H1 (cell line): ENCODE measurements around the gene TMEM108. TPM values are rescaled to one million over a fixed set of nuclear protein-coding genes. Genes with fewer than 3 reads are reported as not detected.

ENCODE experiments used
- CTCF ChIA-PET: fragments of 300-600 bp; sonication (Branson Sonifier 250); formaldehyde crosslinking; loops from one replicate; lab custom pipeline; 2021; ENCODE audit not compliant: partially characterized antibody; lab: Charles Lee
- POLR2A ChIA-PET: fragments of 300-600 bp; sonication (Branson Sonifier 250); formaldehyde crosslinking; loops from one replicate; lab custom pipeline; 2021; ENCODE audit warnings: inconsistent platforms; ENCODE audit not compliant: partially characterized antibody; lab: Charles Lee
- DNase-seq, 2 experiments: peaks; one replicate each; pipeline versions ENCODE4 v3.0.0 to v3.0.0-alpha.2; 2010 to 2022; ENCODE audit warnings: low spot score in 2 of 2, low read depth in 1 of 2, mixed read lengths in 1 of 2
- FAIRE-seq: peaks from 2 replicates; lab custom pipeline; 2011; peaks lifted over from hg19 to GRCh38; lab: Jason Lieb, UNC
- H2AFZ ChIP-seq: 2 replicates; pipeline ENCODE4 v1.8.1; 2012; ENCODE audit warnings: low read length, inconsistent platforms
- H2AK5ac ChIP-seq: 2 replicates; pipeline ENCODE4 v1.6.1; 2013; ENCODE audit warnings: low read depth, low read length
- H2BK120ac ChIP-seq: replicated peaks from 2 replicates; pipeline ENCODE3; 2013; ENCODE audit warnings: low read depth, low read length, inconsistent platforms
- H2BK12ac ChIP-seq: 2 replicates; pipeline ENCODE4 v1.6.1; 2013; ENCODE audit warnings: low read depth, low read length
- H2BK15ac ChIP-seq: 2 replicates; pipeline ENCODE4 v1.6.1; 2013; ENCODE audit warnings: low read length
- H2BK20ac ChIP-seq: 2 replicates; pipeline ENCODE4 v1.6.1; 2013; ENCODE audit warnings: low read length
- H2BK5ac ChIP-seq: 2 replicates; pipeline ENCODE4 v1.6.1; 2013; ENCODE audit warnings: low read depth, low read length
- H3K14ac ChIP-seq: 2 replicates; pipeline ENCODE4 v1.6.1; 2013; ENCODE audit warnings: inconsistent platforms; ENCODE audit not compliant: insufficient read length
- H3K18ac ChIP-seq: 2 replicates; pipeline ENCODE4 v1.6.1; 2013; ENCODE audit warnings: low read length; ENCODE audit errors: extremely low read depth
- H3K23ac ChIP-seq: 2 replicates; pipeline ENCODE4 v1.6.1; 2013; ENCODE audit warnings: inconsistent platforms; ENCODE audit not compliant: insufficient read length
- H3K23me2 ChIP-seq: 2 replicates; pipeline ENCODE4 v1.6.1; 2013; ENCODE audit warnings: low read depth, low read length
- H3K27ac ChIP-seq: 2 replicates; pipeline ENCODE4 v1.6.1; 2011; ENCODE audit warnings: low read depth, low read length, inconsistent platforms
- H3K27me3 ChIP-seq, 4 experiments: replicated peaks in 1 of 4; 1 replicate in 1 of 4; 2 replicates in 3 of 4; pipeline versions ENCODE4 v1.6.1 to v1.8.1; 2011 to 2013; ENCODE audit warnings: low read length in 3 of 4, mild to moderate bottlenecking in 3 of 4, inconsistent platforms in 2 of 4, mixed read lengths in 2 of 4, moderate library complexity in 1 of 4; ENCODE audit not compliant: control insufficient read depth in 3 of 4, insufficient read depth in 3 of 4; ENCODE audit errors: extremely low read depth in 1 of 4
- H3K36me3 ChIP-seq, 4 experiments: 2 replicates each; pipeline versions ENCODE4 v1.6.1 to v1.8.1; 2011 to 2013; ENCODE audit warnings: mild to moderate bottlenecking in 4 of 4, low read length in 3 of 4, moderate library complexity in 2 of 4, control low read depth in 1 of 4, inconsistent platforms in 1 of 4; ENCODE audit not compliant: insufficient read depth in 4 of 4, control insufficient read depth in 2 of 4
- H3K4ac ChIP-seq: replicated peaks from 2 replicates; pipeline ENCODE3; 2013; ENCODE audit warnings: low read length, low read depth, mixed read lengths, inconsistent platforms; ENCODE audit not compliant: insufficient read length
- H3K4me1 ChIP-seq, 4 experiments: replicated peaks in 1 of 4; 1 replicate in 1 of 4; 2 replicates in 3 of 4; pipeline versions ENCODE4 v1.6.1 to v1.8.1; 2011 to 2013; ENCODE audit warnings: low read length in 3 of 4, inconsistent platforms in 2 of 4, mixed read lengths in 1 of 4; ENCODE audit not compliant: insufficient read depth in 4 of 4, control insufficient read depth in 3 of 4
- H3K4me2 ChIP-seq, 2 experiments: 2 replicates each; pipeline versions ENCODE4 v1.6.1 to v1.8.1; 2011 to 2013; ENCODE audit warnings: low read depth in 2 of 2, low read length in 2 of 2, control low read depth in 1 of 2, inconsistent platforms in 1 of 2, mild to moderate bottlenecking in 1 of 2; ENCODE audit not compliant: insufficient read depth in 1 of 2
- H3K4me3 ChIP-seq, 4 experiments: fragments of 200-600, 300-600 bp in 1 of 4; sonication (generic), shearing (Covaris generic), sonication (Bioruptor Twin) in 1 of 4; 2 replicates each; pipeline versions ENCODE4 v1.5.1 to v1.8.1; 2011 to 2016; ENCODE audit warnings: low read length in 4 of 4, low read depth in 3 of 4, control low read depth in 2 of 4, inconsistent platforms in 2 of 4, mild to moderate bottlenecking in 2 of 4, mixed read lengths in 1 of 4, moderate library complexity in 1 of 4; ENCODE audit not compliant: insufficient read depth in 2 of 4; ENCODE audit errors: extremely low read depth in 1 of 4
- H3K56ac ChIP-seq: replicated peaks from 2 replicates; pipeline ENCODE3; 2013; ENCODE audit warnings: low read depth, mild to moderate bottlenecking, mixed read lengths, low read length, inconsistent platforms; ENCODE audit not compliant: insufficient read length
- H3K79me1 ChIP-seq: 2 replicates; pipeline ENCODE4 v1.6.1; 2013; ENCODE audit warnings: low read depth, low read length, control low read depth
- H3K79me2 ChIP-seq, 2 experiments: 2 replicates each; pipeline versions ENCODE4 v1.6.1 to v1.8.1; 2012 to 2013; ENCODE audit warnings: low read length in 2 of 2, mild to moderate bottlenecking in 2 of 2, inconsistent platforms in 1 of 2; ENCODE audit not compliant: insufficient read depth in 2 of 2, control insufficient read depth in 1 of 2
- H3K9ac ChIP-seq, 4 experiments: replicated peaks in 1 of 4; 1 replicate in 1 of 4; 2 replicates in 3 of 4; pipeline versions ENCODE4 v1.6.1 to v1.8.1; 2011 to 2013; ENCODE audit warnings: low read depth in 3 of 4, low read length in 3 of 4, control low read depth in 2 of 4, mild to moderate bottlenecking in 2 of 4, moderate library complexity in 2 of 4, inconsistent platforms in 1 of 4; ENCODE audit errors: extremely low read depth in 1 of 4
- H3K9me3 ChIP-seq, 2 experiments: 2 replicates each; pipeline versions ENCODE4 v1.6.1 to v1.8.1; 2012 to 2013; ENCODE audit warnings: mild to moderate bottlenecking in 2 of 2, moderate library complexity in 2 of 2, control low read depth in 1 of 2, inconsistent platforms in 1 of 2, low read depth in 1 of 2, low read length in 1 of 2, mixed read lengths in 1 of 2; ENCODE audit not compliant: insufficient read depth in 2 of 2
- H4K20me1 ChIP-seq, 2 experiments: replicated peaks in 1 of 2; 2 replicates each; pipeline versions ENCODE3 to v1.8.1; 2011 to 2013; ENCODE audit warnings: inconsistent platforms in 2 of 2, low read length in 2 of 2, mild to moderate bottlenecking in 1 of 2; ENCODE audit not compliant: insufficient read depth in 2 of 2, control insufficient read depth in 1 of 2
- H4K5ac ChIP-seq: 2 replicates; pipeline ENCODE4 v1.6.1; 2013; ENCODE audit warnings: low read length, low read depth, mixed read lengths, inconsistent platforms; ENCODE audit not compliant: insufficient read length
- H4K8ac ChIP-seq: 2 replicates; pipeline ENCODE4 v1.8.0; 2013; ENCODE audit warnings: mild to moderate bottlenecking, moderate library complexity, low read length, inconsistent platforms; ENCODE audit not compliant: insufficient read depth; ENCODE audit errors: extremely low read depth
- H4K91ac ChIP-seq: replicated peaks from 2 replicates; pipeline ENCODE3; 2013; ENCODE audit warnings: low read length, mixed read lengths, inconsistent platforms; ENCODE audit not compliant: insufficient read length
- BACH1 ChIP-seq: IDR thresholded peaks from 2 replicates; pipeline ENCODE4 v1.6.1; 2012; ENCODE audit warnings: low read length, improper control_type of control experiment
- KDM1A ChIP-seq: fragments of 200-600, 300-600 bp; sonication (generic); IDR thresholded peaks from 2 replicates; pipeline ENCODE4 v1.7.1; 2016; ENCODE audit warnings: mild to moderate bottlenecking, low read length, borderline replicate concordance
- RAD21 ChIP-seq, 2 experiments: IDR thresholded peaks in 1 of 2; conservative IDR thresholded peaks in 1 of 2; 2 replicates each; pipeline ENCODE4 v1.6.1; 2011; ENCODE audit warnings: low read depth in 2 of 2, low read length in 2 of 2, improper control_type of control experiment in 1 of 2, inconsistent platforms in 1 of 2, mild to moderate bottlenecking in 1 of 2, moderate library complexity in 1 of 2
- RNF2 ChIP-seq: fragments of 200-900, 300-1000 bp; sonication (generic); IDR thresholded peaks from 2 replicates; pipeline ENCODE4 v1.7.1; 2016; ENCODE audit warnings: borderline replicate concordance, low read depth, mild to moderate bottlenecking, antibody characterized with exemption, low read length; ENCODE audit not compliant: poor library complexity, severe bottlenecking; ENCODE audit errors: missing control alignments
- TEAD4 ChIP-seq: IDR thresholded peaks from 2 replicates; pipeline ENCODE4 v1.6.1; 2012; ENCODE audit warnings: low read depth, low read length, inconsistent platforms, mixed read lengths
- YY1 ChIP-seq: IDR thresholded peaks from 2 replicates; pipeline ENCODE4 v1.6.1; 2011; ENCODE audit warnings: low read depth, mild to moderate bottlenecking, low read length
- WGBS, 2 experiments: shearing (Covaris generic) in 1 of 2; methylation state at CpG; one replicate each; pipeline versions ENCODE4 v1.1.6 to v1.1.7; 2013 to 2015; ENCODE audit warnings: low lambda C conversion rate in 2 of 2, mixed read lengths in 2 of 2, inconsistent platforms in 1 of 2, low coverage in 1 of 2, missing lambda C conversion rate in 1 of 2; ENCODE audit not compliant: insufficient replicate concordance in 2 of 2, insufficient coverage in 1 of 2, insufficient read length in 1 of 2; ENCODE audit errors: extremely low coverage in 1 of 2, missing lambda C conversion rate in 1 of 2; 5-methylcytosine and 5-hydroxymethylcytosine counted together
- polyA plus RNA-seq, 7 experiments: library from polyadenylated mRNA; depleted of rRNA in 3 of 7; stranded (reverse) in 5 of 7; unstranded in 2 of 7; fragments of >200 nt in 5 of 7; fragments of 200-250 nt in 2 of 7; gene quantifications; 1 replicate in 5 of 7; 2 replicates in 1 of 7; 4 replicates in 1 of 7; pipeline versions ENCODE4 v1.2.1 to v1.2.3, GENCODE V29; 2011 to 2013; ENCODE audit warnings: missing spikeins in 2 of 7, mixed read lengths in 2 of 7
- total RNA-seq: library from RNA; stranded (reverse); fragmentation: NEBNext Ultra II Directional; extraction: Animal tissue kit (Norgen Biotek cat#: 25700); gene quantifications from 2 replicates; pipeline ENCODE4 v1.2.1, GENCODE V29; 2021
- TF ChIP-seq, protein P1 (sequence below): IDR thresholded peaks from 2 replicates; pipeline ENCODE4 v1.6.1; 2011; ENCODE audit warnings: low read depth, mild to moderate bottlenecking, low read length; ENCODE audit not compliant: insufficient read depth
- TF ChIP-seq, protein P2 (sequence below): IDR thresholded peaks from 2 replicates; pipeline ENCODE4 v1.6.1; 2012; ENCODE audit warnings: inconsistent platforms
- TF ChIP-seq, protein P3 (sequence below): IDR thresholded peaks from 2 replicates; pipeline ENCODE4 v1.6.1; 2012; ENCODE audit warnings: low read length, inconsistent platforms

Gene TMEM108
- total and polyA plus RNA-seq, 2 of the 8 experiments (the other 6 are each of a cell fraction or from before 2014, with no cell fraction given): 14.3 to 16.2 TPM

DNA sequence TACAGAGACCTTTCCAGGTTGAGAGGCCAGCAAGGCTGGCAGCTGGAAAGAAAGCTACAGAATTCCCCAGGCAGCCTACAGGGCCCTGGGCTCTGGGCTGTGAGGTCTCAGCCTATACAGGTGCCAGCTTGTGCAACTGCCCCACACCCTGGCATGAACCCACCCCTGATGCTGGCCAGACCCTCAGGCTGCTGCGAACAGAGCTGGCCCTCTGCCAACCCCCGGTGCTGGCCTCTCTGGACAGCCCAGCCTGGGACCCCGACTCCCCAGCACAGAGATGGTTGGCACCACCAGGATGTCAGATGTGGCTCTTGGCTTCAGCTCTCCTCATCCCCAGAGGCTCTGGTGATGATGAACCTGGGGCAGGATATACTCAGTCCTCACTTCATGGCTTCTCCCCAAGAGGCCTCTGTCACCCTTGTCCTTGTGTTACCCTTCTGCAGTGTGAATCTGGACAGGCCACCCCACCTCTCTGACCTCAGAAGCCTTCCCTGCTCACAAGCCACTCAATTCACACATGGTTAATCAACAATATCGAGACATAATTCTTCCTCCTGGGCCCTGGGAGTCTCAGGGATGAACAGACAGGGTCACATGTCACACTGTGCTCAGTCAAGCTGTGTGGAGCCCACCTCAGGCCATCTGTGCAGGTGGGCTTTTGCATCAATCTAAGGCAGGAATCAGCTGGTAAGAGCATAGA lies 350.7 kb downstream of the TMEM108 start:
- WGBS, 2 experiments: 90% methylated on average over 4 of the region's 4 CpGs; no CpG with 5 or more reads in 1 of the 2 experiments
- Histone ChIP-seq H2BK5ac (no peak overlapping the region), H2BK12ac (no peak overlapping the region), H2BK15ac (no peak overlapping the region), H2BK120ac (no peak overlapping the region), H3K27me3 (no peaks in the 10 kb centered on the region), H4K5ac (no peak overlapping the region), H2AK5ac (no peak overlapping the region), H3K23ac (no peak overlapping the region), H4K91ac (no peak overlapping the region), H3K9me3 (no peaks in the 10 kb centered on the region), H2AFZ (no peak overlapping the region), H3K23me2 (no peaks in the 10 kb centered on the region), H3K14ac (no peak overlapping the region), H3K4me3 (no peak overlapping the region), H3K9ac (no peak overlapping the region), H3K27ac (no peak overlapping the region), H3K18ac (no peak overlapping the region), H2BK20ac (no peak overlapping the region), H3K4me2 (no peak overlapping the region), H3K4me1 (no peaks in the 10 kb centered on the region), H3K4ac (no peak overlapping the region), H3K36me3 (no peaks in the 10 kb centered on the region), H4K8ac (no peak overlapping the region), H4K20me1 (peaks cover 0 to 1% of the 10 kb centered on the region in 2 experiments), H3K56ac (no peak overlapping the region), H3K79me2 (no peaks in the 10 kb centered on the region), H3K79me1 (no peaks in the 10 kb centered on the region)
- DNase-seq (no peak), FAIRE-seq (no peak)
- ChIA-PET POLR2A (no interaction called here), CTCF (interaction anchor here (0.7 to 3.0 kb wide), 10 partner anchors 13 to 663 kb away, joined by 3 to 15 read pairs (median 4); no protein-coding TSS in a partner anchor)
- TF ChIP-seq RNF2 (no peak), TEAD4 (no peak), KDM1A (no peak), YY1 (no peak), BACH1 (no peak), RAD21 (IDR thresholded peaks at IDR 0.05 in 1 of 2, conservative IDR thresholded peaks at IDR 0.05 in 1 of 2; ENCODE audit: low read depth in 2 of 2, low read length in 2 of 2) (no peak)
- TF ChIP-seq, protein P1, sequence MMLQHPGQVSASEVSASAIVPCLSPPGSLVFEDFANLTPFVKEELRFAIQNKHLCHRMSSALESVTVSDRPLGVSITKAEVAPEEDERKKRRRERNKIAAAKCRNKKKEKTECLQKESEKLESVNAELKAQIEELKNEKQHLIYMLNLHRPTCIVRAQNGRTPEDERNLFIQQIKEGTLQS: no peak
- TF ChIP-seq, protein P2, sequence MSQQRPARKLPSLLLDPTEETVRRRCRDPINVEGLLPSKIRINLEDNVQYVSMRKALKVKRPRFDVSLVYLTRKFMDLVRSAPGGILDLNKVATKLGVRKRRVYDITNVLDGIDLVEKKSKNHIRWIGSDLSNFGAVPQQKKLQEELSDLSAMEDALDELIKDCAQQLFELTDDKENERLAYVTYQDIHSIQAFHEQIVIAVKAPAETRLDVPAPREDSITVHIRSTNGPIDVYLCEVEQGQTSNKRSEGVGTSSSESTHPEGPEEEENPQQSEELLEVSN: no peak
- TF ChIP-seq, protein P3, sequence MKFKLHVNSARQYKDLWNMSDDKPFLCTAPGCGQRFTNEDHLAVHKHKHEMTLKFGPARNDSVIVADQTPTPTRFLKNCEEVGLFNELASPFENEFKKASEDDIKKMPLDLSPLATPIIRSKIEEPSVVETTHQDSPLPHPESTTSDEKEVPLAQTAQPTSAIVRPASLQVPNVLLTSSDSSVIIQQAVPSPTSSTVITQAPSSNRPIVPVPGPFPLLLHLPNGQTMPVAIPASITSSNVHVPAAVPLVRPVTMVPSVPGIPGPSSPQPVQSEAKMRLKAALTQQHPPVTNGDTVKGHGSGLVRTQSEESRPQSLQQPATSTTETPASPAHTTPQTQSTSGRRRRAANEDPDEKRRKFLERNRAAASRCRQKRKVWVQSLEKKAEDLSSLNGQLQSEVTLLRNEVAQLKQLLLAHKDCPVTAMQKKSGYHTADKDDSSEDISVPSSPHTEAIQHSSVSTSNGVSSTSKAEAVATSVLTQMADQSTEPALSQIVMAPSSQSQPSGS: no peak
